Activated T-cell treated with anti-CD3 and anti-CD28 coated beads, Interleukin-2, amount 50 U/mL, for 4 hours (primary cell): Measurements from ENCODE around the gene SEC62. TPM values are rescaled to one million over a fixed set of nuclear protein-coding genes. Genes with fewer than 3 reads are reported as not detected.
A peak's percentile ranks its signal among the peaks of the same experiment; 100 is the strongest.

Experiments used
- ATAC-seq, 2 donors: fragments of 200-7000 bp; cut with Tn5 transposase; one replicate each; pipeline ENCODE4 v1.10.0; 2021
- DNase-seq: peaks from one replicate; pipeline ENCODE4 v3.0.0-alpha.2; 2020
- H3K27me3 Mint-ChIP-seq: one replicate; pipeline ENCODE4 v1.8.0; 2021; ENCODE audit warnings: low read depth, mixed read lengths
- H3K36me3 Mint-ChIP-seq: one replicate; pipeline ENCODE4 v1.8.0; 2022; ENCODE audit warnings: mixed read lengths; ENCODE audit not compliant: insufficient read depth
- H3K4me1 Mint-ChIP-seq: one replicate; pipeline ENCODE4 v1.8.0; 2021; ENCODE audit warnings: low read depth, mixed read lengths
- H3K4me3 Mint-ChIP-seq: one replicate; pipeline ENCODE4 v1.8.0; 2021; ENCODE audit warnings: mild to moderate bottlenecking, moderate library complexity, mixed read lengths
- H3K9me3 Mint-ChIP-seq: one replicate; pipeline ENCODE4 v1.8.0; 2021; ENCODE audit warnings: mixed read lengths
- total RNA-seq, 3 donors: library from RNA; stranded (reverse); gene quantifications; one replicate each; pipeline ENCODE4 v1.2.1, GENCODE V29; 2021

SEC62 gene
- total RNA-seq, 3 donors from 2014 or later, result 65.9 to 75.6 (median 66.8) TPM

DNA sequence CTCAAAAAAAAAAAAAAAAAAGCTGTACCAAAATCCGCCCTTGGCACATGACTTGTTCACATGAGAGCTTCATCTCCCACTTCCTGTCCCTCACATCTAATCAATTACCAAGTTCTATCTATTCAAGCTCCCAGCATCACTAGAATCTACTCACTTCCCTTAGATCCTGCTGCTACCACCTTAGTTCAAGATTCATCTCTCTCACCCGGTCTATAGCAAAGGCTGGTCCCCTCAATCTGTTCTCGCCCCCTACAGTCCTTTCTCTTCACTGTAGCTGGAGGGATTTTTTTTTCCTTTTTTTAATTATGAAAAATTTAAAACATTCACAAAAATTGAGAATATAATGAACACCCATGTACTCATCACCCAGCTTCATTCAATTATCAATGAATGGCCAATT lies 54.5 kb downstream of the SEC62 start:
- ATAC-seq, result peak in 1 of 2 donors; percentile 38
- no peak for DNase-seq
- Mint-ChIP-seq H3K4me3 (no peak overlapping the region), H3K4me1 (peaks cover 9% of the 10 kb centered on the region), H3K27me3 (no peaks in the 10 kb centered on the region), H3K36me3 (no peaks in the 10 kb centered on the region), H3K9me3 (no peaks in the 10 kb centered on the region)

- Mint-ChIP-seq H3K4me1 (peaks cover 16% of the 10 kb centered on the region), H3K9me3 (no peaks in the 10 kb centered on the region), H3K36me3 (no peaks in the 10 kb centered on the region), H3K27me3 (no peaks in the 10 kb centered on the region), H3K4me3 (no peak overlapping the region)
- DNase-seq (no peak), ATAC-seq (no peak)
Measured at GRCh38 chr3:170022336-170022735, 55.7 kb downstream of the SEC62 start.

DNA sequence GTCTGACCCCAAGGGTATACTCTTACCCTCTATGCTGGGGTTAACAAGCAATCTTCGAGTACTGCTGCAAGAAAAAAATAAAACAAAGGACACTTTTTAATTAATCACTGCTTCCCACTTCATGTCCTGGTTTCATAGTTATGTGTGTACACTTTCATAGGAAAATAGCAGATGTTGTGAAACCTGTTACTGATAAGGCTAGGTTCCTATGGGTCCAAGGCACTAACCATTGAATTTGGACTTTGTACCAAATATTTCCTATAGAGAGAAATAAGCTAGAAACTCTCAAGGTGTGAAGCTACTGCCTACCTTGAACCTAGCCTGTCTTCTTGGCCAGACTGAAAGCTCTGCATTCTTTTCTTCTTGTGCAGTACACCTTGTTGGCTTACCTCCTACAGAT lies 56.6 kb downstream of the SEC62 start:
- DNase-seq, result no peak
- no peaks in the 10 kb centered on the region for H3K27me3 Mint-ChIP-seq
- no peak for ATAC-seq
- no peak overlapping the region for H3K4me3 Mint-ChIP-seq
- no peaks in the 10 kb centered on the region for H3K36me3 Mint-ChIP-seq
- peaks cover 22% of the 10 kb centered on the region for H3K4me1 Mint-ChIP-seq
- no peaks in the 10 kb centered on the region for H3K9me3 Mint-ChIP-seq

DNA sequence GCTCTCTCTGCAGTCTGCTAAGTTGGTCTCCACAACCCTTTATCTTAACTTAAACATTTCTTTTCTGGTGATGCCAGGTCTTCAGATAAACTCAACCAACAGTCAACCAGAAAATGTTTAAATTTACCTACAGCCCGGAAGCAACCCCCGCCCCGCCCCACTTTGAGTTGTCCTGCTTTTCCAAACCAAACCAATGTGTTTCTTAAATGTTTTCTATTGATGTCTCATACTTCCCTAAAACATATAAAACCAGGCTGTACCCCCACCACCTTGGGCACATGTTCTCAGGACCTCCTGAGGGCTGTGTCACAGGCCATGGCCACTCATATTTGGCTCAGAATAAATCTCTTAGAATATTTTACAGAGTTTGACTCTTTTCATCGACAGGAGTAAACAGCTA lies 58.0 kb downstream of the SEC62 start:
- no peaks in the 10 kb centered on the region for H3K36me3 Mint-ChIP-seq
- ATAC-seq, result no peak
- no peak for DNase-seq

GRCh38 chr3:170027233-170028102 lies 60.9 kb downstream of the SEC62 start:
- DNase-seq (no peak), ATAC-seq (peak in 1 of 2 donors; percentile 75)
- no peaks in the 10 kb centered on the region for H3K27me3 Mint-ChIP-seq
- H3K9me3 Mint-ChIP-seq, result no peaks in the 10 kb centered on the region
- H3K36me3 Mint-ChIP-seq, result no peaks in the 10 kb centered on the region
- no peak overlapping the region for H3K4me3 Mint-ChIP-seq
- H3K4me1 Mint-ChIP-seq, result peaks cover 17% of the 10 kb centered on the region

More for the DNA sequence above, 58.0 kb downstream of the SEC62 start:
- Mint-ChIP-seq H3K4me3 (no peak overlapping the region), H3K27me3 (no peaks in the 10 kb centered on the region), H3K9me3 (no peaks in the 10 kb centered on the region), H3K4me1 (peaks cover 22% of the 10 kb centered on the region)

DNA sequence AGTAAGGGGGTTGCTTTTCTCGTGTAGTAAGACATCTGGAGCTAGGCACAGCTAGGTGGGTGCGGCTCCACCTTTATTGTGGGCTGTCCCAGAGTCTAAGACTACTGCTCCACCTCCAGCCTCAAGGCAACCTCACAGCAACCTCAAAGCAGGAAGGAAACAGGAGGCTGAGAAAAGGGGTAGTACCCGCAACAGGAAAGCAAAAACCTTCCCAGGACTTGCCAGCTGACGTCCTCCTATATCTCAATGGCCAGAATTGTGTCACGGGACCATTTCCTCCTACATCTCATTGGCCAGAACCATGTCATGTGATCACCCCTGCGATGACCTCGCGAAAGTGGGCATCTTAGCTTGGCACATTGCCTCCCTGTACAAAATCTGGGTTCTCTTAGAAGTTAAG lies 66.9 kb downstream of the SEC62 start:
- Mint-ChIP-seq H3K36me3 (no peaks in the 10 kb centered on the region), H3K27me3 (no peaks in the 10 kb centered on the region), H3K4me1 (peaks cover 22% of the 10 kb centered on the region), H3K4me3 (peak overlapping the region; percentile 12), H3K9me3 (no peaks in the 10 kb centered on the region)
- ATAC-seq, result peak; percentile 27 to 44
- DNase-seq, result peak; percentile 19

GRCh38 chr3:170037463-170038433 lies 71.1 kb downstream of the SEC62 start, which contains the start of gene GPR160:
TSS of gene GPR160 (plus strand) at chr3:170037995. CDS start at chr3:170083973, 45,978 bp downstream.
- H3K4me1 Mint-ChIP-seq, result peaks cover 16% of the 10 kb centered on the region
- peak; percentile 75 for DNase-seq
- peak within 1 kb of the TSS; percentile 81 for H3K4me3 Mint-ChIP-seq
- H3K36me3 Mint-ChIP-seq, result no peaks in the 10 kb centered on the region
- no peaks in the 10 kb centered on the region for H3K9me3 Mint-ChIP-seq
- H3K27me3 Mint-ChIP-seq, result no peaks in the 10 kb centered on the region
- ATAC-seq, result peak; percentile 88 to 92

DNA sequence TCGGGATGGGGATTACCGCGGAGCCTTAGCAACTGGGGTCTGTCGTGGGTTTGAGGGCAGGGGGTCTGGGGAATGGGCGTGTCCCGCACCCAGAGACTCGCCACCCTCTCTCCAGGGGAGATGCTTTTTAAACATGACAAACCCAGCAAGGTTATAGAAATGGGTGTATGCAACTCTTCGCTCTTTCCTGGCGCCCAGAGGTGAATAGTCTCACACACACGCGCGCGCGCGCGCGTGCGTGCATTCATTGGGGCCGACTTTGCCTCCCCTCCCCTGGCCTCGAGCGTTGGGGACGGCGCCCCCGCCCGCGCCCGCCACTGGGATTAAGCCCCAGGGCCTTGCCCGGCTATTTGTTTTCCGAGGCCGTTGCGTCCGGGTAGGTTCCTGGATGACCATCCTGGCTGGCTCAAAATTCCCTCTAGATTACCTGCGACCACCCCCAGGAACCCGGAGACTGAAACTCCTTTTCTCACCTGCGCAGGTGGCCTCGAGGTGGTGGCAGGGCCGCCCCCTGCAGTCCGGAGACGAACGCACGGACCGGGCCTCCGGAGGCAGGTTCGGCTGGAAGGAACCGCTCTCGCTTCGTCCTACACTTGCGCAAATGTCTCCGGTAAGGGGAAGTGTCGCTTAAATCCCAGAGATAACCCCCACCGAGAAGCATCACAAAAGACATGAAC lies 72.0 kb downstream of the SEC62 start:
- H3K36me3 Mint-ChIP-seq, result no peaks in the 10 kb centered on the region
- H3K4me1 Mint-ChIP-seq, result peaks cover 8% of the 10 kb centered on the region

DNA sequence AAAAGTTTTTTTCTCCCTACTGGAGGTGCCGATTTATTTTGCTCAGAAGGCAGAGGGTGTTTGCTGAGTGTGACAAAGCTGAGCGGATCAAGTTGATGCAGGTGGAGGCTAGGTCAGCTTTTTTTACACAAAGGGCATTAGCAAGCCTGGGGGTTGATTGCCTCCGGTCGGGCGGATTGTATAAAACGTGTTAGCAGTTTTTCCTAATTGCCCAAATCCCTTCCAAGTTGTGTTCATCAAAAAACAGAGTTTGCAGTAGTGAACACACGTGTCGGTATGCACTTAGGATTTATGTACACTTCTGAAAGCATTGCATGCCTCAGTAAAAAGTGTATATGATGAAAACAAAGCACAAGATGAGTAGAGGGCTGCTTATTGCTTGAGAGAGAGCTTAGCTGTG lies 73.8 kb downstream of the SEC62 start:
- Mint-ChIP-seq H3K36me3 (no peaks in the 10 kb centered on the region), H3K4me1 (peaks cover 11% of the 10 kb centered on the region), H3K9me3 (no peaks in the 10 kb centered on the region), H3K27me3 (no peaks in the 10 kb centered on the region), H3K4me3 (no peak overlapping the region)
- ATAC-seq, result no peak
- no peak for DNase-seq

More for the DNA sequence above, 72.0 kb downstream of the SEC62 start:
- Mint-ChIP-seq H3K4me3 (peak overlapping the region; percentile 81), H3K9me3 (no peaks in the 10 kb centered on the region), H3K27me3 (no peaks in the 10 kb centered on the region)
- ATAC-seq (peak; percentile 35), DNase-seq (peak; percentile 18)

GRCh38 chr3:170043506-170043905 lies 76.9 kb downstream of the SEC62 start:
- H3K4me1 Mint-ChIP-seq, result peaks cover 17% of the 10 kb centered on the region
- no peak for DNase-seq
- no peak for ATAC-seq
- no peaks in the 10 kb centered on the region for H3K36me3 Mint-ChIP-seq
- no peaks in the 10 kb centered on the region for H3K27me3 Mint-ChIP-seq
- H3K4me3 Mint-ChIP-seq, result no peak overlapping the region
- H3K9me3 Mint-ChIP-seq, result no peaks in the 10 kb centered on the region

DNA sequence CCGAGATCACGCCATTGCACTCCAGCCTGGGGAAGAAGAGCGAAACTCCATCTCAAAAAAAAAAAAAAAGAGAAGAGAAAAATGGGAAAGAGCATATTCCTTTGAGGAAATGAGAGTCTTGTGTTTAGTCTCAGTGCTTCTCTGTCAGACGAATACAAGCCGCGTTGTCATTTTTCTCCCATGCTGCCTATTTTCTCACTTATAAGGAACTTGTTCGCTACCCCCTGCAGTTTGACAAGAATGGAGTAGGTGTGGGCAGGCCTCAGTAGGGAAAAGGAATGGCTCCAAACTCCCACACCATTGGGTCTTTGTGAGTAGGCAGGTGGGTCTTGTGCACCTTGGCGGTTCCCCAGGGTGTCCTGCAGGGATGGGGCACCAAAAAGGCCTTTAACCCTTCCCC lies 77.7 kb downstream of the SEC62 start:
- DNase-seq (no peak), ATAC-seq (no peak)
- peaks cover 17% of the 10 kb centered on the region for H3K4me1 Mint-ChIP-seq
- no peak overlapping the region for H3K4me3 Mint-ChIP-seq
- no peaks in the 10 kb centered on the region for H3K36me3 Mint-ChIP-seq
- H3K9me3 Mint-ChIP-seq, result no peaks in the 10 kb centered on the region
- no peaks in the 10 kb centered on the region for H3K27me3 Mint-ChIP-seq

GRCh38 chr3:170044795-170045244 lies 78.2 kb downstream of the SEC62 start:
- DNase-seq (no peak), ATAC-seq (no peak)
- Mint-ChIP-seq H3K9me3 (no peaks in the 10 kb centered on the region), H3K4me1 (peaks cover 15% of the 10 kb centered on the region), H3K36me3 (no peaks in the 10 kb centered on the region), H3K4me3 (no peak overlapping the region), H3K27me3 (no peaks in the 10 kb centered on the region)

GRCh38 chr3:170046269-170047132 lies 79.9 kb downstream of the SEC62 start:
- no peak for DNase-seq
- peaks cover 15% of the 10 kb centered on the region for H3K4me1 Mint-ChIP-seq
- ATAC-seq, result no peak
- H3K36me3 Mint-ChIP-seq, result peaks cover 2% of the 10 kb centered on the region
- H3K4me3 Mint-ChIP-seq, result no peak overlapping the region
- H3K9me3 Mint-ChIP-seq, result no peaks in the 10 kb centered on the region
- H3K27me3 Mint-ChIP-seq, result no peaks in the 10 kb centered on the region
